GM12801 (cell line): ENCODE measurements around the gene CCDC192.

ENCODE experiments used
- TF ChIP-seq, protein P1 (sequence below): IDR thresholded peaks from one replicate; pipeline ENCODE4 v1.5.1; 2011; ENCODE audit warnings: control low read depth; ENCODE audit not compliant: insufficient read length; ENCODE audit errors: extremely low read depth

Gene CCDC192

DNA sequence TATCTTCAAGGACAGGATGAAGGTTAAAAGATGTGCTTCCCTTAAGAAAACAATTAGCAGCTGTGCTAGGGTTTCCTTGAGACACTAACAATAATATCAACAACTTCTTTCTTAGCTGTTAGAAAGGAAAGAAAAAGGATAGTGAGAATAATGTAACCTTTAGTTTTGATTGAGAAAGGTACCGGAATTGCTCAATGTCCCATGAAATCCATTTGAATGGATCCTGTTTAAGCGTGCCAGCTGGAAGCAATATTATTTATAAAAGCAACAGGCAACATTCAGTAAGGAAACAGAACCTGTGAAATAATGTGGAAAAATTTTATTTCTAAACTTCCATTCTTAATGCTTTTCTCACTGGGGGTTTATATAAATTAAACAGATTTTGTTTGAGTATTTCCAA is 120.9 kb downstream of the CCDC192 start:
- TF ChIP-seq, protein P1, sequence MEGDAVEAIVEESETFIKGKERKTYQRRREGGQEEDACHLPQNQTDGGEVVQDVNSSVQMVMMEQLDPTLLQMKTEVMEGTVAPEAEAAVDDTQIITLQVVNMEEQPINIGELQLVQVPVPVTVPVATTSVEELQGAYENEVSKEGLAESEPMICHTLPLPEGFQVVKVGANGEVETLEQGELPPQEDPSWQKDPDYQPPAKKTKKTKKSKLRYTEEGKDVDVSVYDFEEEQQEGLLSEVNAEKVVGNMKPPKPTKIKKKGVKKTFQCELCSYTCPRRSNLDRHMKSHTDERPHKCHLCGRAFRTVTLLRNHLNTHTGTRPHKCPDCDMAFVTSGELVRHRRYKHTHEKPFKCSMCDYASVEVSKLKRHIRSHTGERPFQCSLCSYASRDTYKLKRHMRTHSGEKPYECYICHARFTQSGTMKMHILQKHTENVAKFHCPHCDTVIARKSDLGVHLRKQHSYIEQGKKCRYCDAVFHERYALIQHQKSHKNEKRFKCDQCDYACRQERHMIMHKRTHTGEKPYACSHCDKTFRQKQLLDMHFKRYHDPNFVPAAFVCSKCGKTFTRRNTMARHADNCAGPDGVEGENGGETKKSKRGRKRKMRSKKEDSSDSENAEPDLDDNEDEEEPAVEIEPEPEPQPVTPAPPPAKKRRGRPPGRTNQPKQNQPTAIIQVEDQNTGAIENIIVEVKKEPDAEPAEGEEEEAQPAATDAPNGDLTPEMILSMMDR: no peak

DNA sequence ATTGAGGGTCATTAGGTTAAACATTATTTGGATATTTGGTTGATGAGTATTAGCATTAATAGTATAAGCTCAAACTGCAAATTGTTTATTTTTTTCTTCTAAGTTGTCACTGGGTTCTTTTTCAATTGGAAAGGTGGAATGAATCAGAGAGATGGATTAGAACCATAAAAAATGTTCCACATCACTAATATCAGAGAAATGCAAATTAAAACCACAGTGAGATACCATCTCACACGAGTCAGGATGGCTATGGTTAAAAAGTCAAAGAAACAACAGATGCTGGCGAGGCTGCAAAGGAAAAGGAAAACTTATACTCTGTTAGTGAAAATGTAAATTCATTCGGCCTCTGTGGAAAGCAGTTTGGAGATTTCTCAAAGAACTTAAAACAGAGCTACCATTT is 122.8 kb downstream of the CCDC192 start:
- TF ChIP-seq, protein P1: no peak

GRCh38 chr5:127827451-127827850 is 124.3 kb downstream of the CCDC192 start:
- TF ChIP-seq, protein P1: no peak

DNA sequence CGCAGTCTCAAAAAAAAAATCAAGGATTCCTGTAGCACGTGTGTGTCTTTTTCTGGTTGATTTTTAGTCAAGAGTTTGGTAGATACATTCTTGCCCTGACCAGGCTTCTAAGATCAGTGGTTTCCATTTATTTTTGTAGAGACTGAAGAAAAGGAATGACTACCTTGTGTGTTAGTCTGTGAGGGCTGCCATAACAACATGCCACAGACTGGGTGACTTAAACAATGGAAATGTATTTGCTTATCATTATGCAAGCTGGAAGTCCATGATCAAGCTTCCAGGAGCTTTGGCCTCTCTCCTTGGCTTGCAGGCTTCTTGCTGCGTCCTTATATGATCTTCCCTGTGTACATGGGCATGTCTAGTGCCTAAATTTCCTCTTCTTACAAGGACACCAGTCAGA is 127.0 kb downstream of the CCDC192 start:
- TF ChIP-seq, protein P1: no peak

DNA sequence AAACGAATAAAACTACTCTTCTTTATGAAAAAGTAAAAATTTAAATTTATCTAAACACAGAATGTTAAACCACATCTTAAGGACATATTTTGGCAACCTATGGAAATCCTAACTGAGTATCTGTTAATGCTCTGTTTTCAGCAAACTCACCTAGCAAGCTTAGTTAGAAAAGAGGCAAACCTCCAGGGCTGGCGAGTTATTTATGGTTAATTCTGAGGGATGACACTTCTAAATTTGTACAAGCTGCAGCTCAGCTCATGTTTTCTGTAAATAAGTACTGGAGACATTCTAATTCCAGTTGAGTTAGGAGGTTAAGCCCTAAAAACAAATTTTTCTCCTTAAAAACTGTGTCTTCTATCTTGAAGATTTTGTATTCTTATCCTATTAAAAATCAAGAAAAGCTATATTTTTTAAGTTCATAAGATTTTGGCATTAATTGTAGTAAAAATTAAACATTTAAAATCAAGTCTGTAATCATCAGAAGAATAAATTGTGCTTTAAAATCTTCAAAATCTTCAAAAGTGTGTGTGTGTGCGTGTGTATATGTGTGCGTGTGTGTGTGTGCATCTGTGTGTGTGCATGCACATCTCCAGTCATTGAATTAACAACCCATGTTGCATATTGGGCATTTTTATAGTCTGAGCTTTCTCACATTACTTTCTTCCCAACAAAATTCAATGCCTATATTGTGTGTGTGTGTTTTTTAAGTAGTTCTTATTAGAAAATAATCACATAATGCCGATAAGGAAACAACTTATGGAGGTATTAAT is 127.8 kb downstream of the CCDC192 start:
- TF ChIP-seq, protein P1: no peak

GRCh38 chr5:127832067-127832466 is 128.9 kb downstream of the CCDC192 start:
- TF ChIP-seq, protein P1: no peak

DNA sequence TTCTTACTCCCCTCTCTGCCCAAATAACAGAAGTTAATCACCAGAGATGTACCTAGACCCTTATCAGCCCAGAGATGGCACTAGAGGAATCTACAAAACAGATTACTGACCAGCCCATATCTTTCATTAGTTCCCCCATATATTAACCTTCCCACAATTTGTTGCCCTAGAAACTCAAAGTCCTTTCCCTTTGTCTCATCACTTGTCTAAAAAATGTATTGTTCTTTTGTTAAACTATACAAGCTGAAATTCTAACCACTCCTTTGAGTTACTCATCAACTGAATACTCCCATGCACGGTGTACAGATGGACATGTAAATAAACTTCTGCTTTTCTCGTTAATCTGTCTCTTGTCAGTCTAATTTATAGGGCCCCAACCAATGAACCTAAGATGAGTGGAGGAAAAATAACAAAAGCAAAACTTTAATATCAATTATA is 130.9 kb downstream of the CCDC192 start:
- TF ChIP-seq, protein P1: no peak
